OCI-LY3 (cell line): ENCODE data around the gene TEX19.

Source experiments
- EZH2phosphoT487 ChIP-seq: fragments of 200-600 bp; shearing (Covaris generic); IDR thresholded peaks from 2 replicates; pipeline ENCODE4 v1.6.1; 2018; ENCODE audit warnings: antibody characterized with exemption, mixed run types, low read depth
- TF ChIP-seq, protein P1 (sequence below): fragments of 200-600, 300-600 bp; sonication (generic); IDR thresholded peaks from 2 replicates; pipeline ENCODE4 v1.5.1; 2014; ENCODE audit warnings: antibody characterized with exemption, low read length, low read depth

- TF ChIP-seq, protein P1, sequence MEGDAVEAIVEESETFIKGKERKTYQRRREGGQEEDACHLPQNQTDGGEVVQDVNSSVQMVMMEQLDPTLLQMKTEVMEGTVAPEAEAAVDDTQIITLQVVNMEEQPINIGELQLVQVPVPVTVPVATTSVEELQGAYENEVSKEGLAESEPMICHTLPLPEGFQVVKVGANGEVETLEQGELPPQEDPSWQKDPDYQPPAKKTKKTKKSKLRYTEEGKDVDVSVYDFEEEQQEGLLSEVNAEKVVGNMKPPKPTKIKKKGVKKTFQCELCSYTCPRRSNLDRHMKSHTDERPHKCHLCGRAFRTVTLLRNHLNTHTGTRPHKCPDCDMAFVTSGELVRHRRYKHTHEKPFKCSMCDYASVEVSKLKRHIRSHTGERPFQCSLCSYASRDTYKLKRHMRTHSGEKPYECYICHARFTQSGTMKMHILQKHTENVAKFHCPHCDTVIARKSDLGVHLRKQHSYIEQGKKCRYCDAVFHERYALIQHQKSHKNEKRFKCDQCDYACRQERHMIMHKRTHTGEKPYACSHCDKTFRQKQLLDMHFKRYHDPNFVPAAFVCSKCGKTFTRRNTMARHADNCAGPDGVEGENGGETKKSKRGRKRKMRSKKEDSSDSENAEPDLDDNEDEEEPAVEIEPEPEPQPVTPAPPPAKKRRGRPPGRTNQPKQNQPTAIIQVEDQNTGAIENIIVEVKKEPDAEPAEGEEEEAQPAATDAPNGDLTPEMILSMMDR: no peak
- TF ChIP-seq EZH2phosphoT487: no peak
Observed at GRCh38 chr17:82391496-82392066, 32.5 kb downstream of the TEX19 start.
